ENCODE data around the gene SPOPL. TPM values are rescaled to one million over a fixed set of nuclear protein-coding genes. Genes with fewer than 3 reads are reported as not detected.

Gene SPOPL
- total and polyA plus RNA-seq, 2 of the 4 experiments (the other 2 are of a cell fraction) = 4.8 to 20.3 TPM

DNA sequence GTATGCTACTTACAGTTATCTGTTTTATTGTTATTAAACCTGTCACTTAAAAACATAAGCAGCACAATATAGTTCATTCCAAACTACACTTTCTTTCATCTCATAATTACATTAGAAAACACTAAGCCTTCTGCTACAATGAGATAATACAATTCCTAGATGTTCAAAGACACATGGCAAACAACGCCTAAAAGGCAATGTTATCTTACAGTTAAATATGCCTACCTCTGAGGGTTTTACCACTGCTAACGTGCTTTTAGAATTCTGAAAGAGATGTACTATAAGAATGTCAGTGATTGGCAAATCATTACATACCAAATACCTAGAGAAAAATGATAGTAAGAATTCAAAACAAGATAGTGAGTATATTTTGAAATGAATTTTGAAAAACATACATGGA, 46.8 kb upstream of the SPOPL start:
- no peak overlapping the region for H4K5ac ChIP-seq (ENCODE audit: low read depth, low read length)
- no peak overlapping the region for H2AFZ ChIP-seq (replicated peaks; ENCODE audit: low read length, poor library complexity)
- no peak overlapping the region for H3K4ac ChIP-seq (ENCODE audit: low read depth, low read length)
- H2AK5ac ChIP-seq (ENCODE audit: low read depth, low read length) = no peak overlapping the region
- no peaks in the 10 kb centered on the region for H3K79me1 ChIP-seq (ENCODE audit: low read depth in 1 of 2, low read length in 2 of 2)
- WGBS, 2 experiments (ENCODE audit: extremely low coverage in 2 of 2, insufficient read length in 1 of 2) = no CpG with 5 or more reads among the region's 2 CpGs
- no peak for DNase-seq
- TF ChIP-seq CHD1 (IDR thresholded peaks at IDR 0.05; ENCODE audit: low read depth, low read length) (no peak), USF2 (IDR thresholded peaks at IDR 0.05; ENCODE audit: low read depth, low read length) (no peak)
- H4K20me1 ChIP-seq (ENCODE audit: insufficient read depth, low read length) = no peaks in the 10 kb centered on the region
- H2BK20ac ChIP-seq (ENCODE audit: low read depth, low read length) = no peak overlapping the region
- no peak overlapping the region for H4K8ac ChIP-seq (ENCODE audit: low read depth in 2 of 2, low read length in 2 of 2)
- no peak overlapping the region for H3K14ac ChIP-seq (replicated peaks; ENCODE audit: low read depth, low read length)
- H3K56ac ChIP-seq (ENCODE audit: extremely low read depth, insufficient read depth, low read length) = no peak overlapping the region
- no peak overlapping the region for H3K4me2 ChIP-seq (ENCODE audit: low read depth, low read length)
- H3K27me3 ChIP-seq (ENCODE audit: control insufficient read depth, insufficient read depth, low read length) = no peaks in the 10 kb centered on the region
- H3K9me3 ChIP-seq (ENCODE audit: control insufficient read depth, insufficient read depth, low read length) = no peaks in the 10 kb centered on the region
- H3K27ac ChIP-seq (ENCODE audit: insufficient read depth, low read length) = no peak overlapping the region
- H3K36me3 ChIP-seq (ENCODE audit: control insufficient read depth, insufficient read depth, low read length) = no peaks in the 10 kb centered on the region
- no peak overlapping the region for H4K91ac ChIP-seq (ENCODE audit: insufficient read depth, low read depth, low read length)
- ATAC-seq (ENCODE audit: low read depth) = no peak
- no peak overlapping the region for H2BK5ac ChIP-seq (ENCODE audit: low read depth, low read length, poor library complexity, severe bottlenecking)
- intact Hi-C loops (cut with micrococcal nuclease) = no loop called here
- no peak overlapping the region for H3K9ac ChIP-seq (ENCODE audit: low read depth, low read length)
- no peak overlapping the region for H3K4me3 ChIP-seq (ENCODE audit: insufficient read depth, low read depth, low read length)
- ChIA-PET CTCF (no interaction called here), POLR2A (ENCODE audit: unreplicated experiment) (no interaction called here)
- dilution Hi-C loops (cut with HindIII; ENCODE audit: low sequenced_read_pairs, unreplicated experiment) = no loop called here
- no peak overlapping the region for H2BK15ac ChIP-seq (ENCODE audit: low read depth, low read length)
- H3K18ac ChIP-seq (ENCODE audit: low read depth, low read length) = no peak overlapping the region
- no peaks in the 10 kb centered on the region for H3K4me1 ChIP-seq (ENCODE audit: control insufficient read depth, insufficient read depth, low read length)
- H2AK9ac ChIP-seq (replicated peaks; ENCODE audit: low read depth, low read length, poor library complexity) = no peak overlapping the region
- BruUV-seq (replicated peaks) = no TSS peak
- no peak overlapping the region for H3K23ac ChIP-seq (ENCODE audit: low read depth, low read length)
- H3K9me1 ChIP-seq (ENCODE audit: insufficient read depth, low read length) = no peaks in the 10 kb centered on the region
- in situ Hi-C loops (cut with MboI; ENCODE audit: low sequenced_read_pairs) = no loop called here
- no peak overlapping the region for H2BK120ac ChIP-seq (ENCODE audit: low read depth, low read length)
